C4-2B (cell line): ENCODE data around the gene TGFBR3.

Source experiments
- H3K27ac ChIP-seq: fragments of 450-650 bp; 2 replicates; pipeline ENCODE4 v1.5.1; 2017
- CTCF ChIP-seq: fragments of 450-650 bp; conservative IDR thresholded peaks from 2 replicates; pipeline ENCODE4 v1.5.1; 2017; ENCODE audit warnings: mild to moderate bottlenecking
- ZFX ChIP-seq: fragments of 450-650 bp; IDR thresholded peaks from 2 replicates; pipeline ENCODE4 v1.6.1; 2017

The TGFBR3 gene

GRCh38 chr1:91818713-91818975, 67.3 kb downstream of the TGFBR3 start:
- no peak for TF ChIP-seq ZFX
- no peak for TF ChIP-seq CTCF

GRCh38 chr1:91817211-91817905, 68.6 kb downstream of the TGFBR3 start:
- peak overlapping the region; percentile 27; the same call in 1 of the 2 replicates for H3K27ac ChIP-seq
- no peak; the same call in 1 of the 2 replicates for TF ChIP-seq ZFX

More at GRCh38 chr1:91818713-91818975, 67.3 kb downstream of the TGFBR3 start:
- H3K27ac ChIP-seq = peak overlapping the region; percentile 28

GRCh38 chr1:91816031-91816430, 69.9 kb downstream of the TGFBR3 start:
- no peak for TF ChIP-seq ZFX
- TF ChIP-seq CTCF = no peak

GRCh38 chr1:91814448-91814847, 71.5 kb downstream of the TGFBR3 start:
- H3K27ac ChIP-seq = peak overlapping the region; percentile 93
- TF ChIP-seq ZFX (no peak), CTCF (no peak)

More at GRCh38 chr1:91816031-91816430, 69.9 kb downstream of the TGFBR3 start:
- peak overlapping the region; percentile 93; the same call in 1 of the 2 replicates for H3K27ac ChIP-seq

- H3K27ac ChIP-seq = peak overlapping the region; percentile 43
- TF ChIP-seq CTCF (no peak), ZFX (no peak)
Observed at GRCh38 chr1:91813813-91814212, 72.1 kb downstream of the TGFBR3 start.

- no peak overlapping the region for H3K27ac ChIP-seq
- TF ChIP-seq ZFX = no peak
- TF ChIP-seq CTCF = no peak
Observed at GRCh38 chr1:91811363-91812025, 74.5 kb downstream of the TGFBR3 start.

- TF ChIP-seq CTCF = no peak
- TF ChIP-seq ZFX = no peak
- H3K27ac ChIP-seq = no peak overlapping the region
Observed at GRCh38 chr1:91809317-91809716, 76.6 kb downstream of the TGFBR3 start.
